Astrocyte (in vitro differentiated cells and primary cell): ENCODE measurements around the gene OR4K17.

Experiments
- CTCF ChIP-seq: IDR thresholded peaks from 2 replicates; pipeline ENCODE4 v1.5.1; 2011; ENCODE audit warnings: low read depth, mild to moderate bottlenecking, inconsistent platforms, low read length, moderate library complexity; ENCODE audit not compliant: insufficient read depth
- EZH2 ChIP-seq: IDR thresholded peaks from 2 replicates; pipeline ENCODE4 v1.6.1; 2012; ENCODE audit warnings: mild to moderate bottlenecking, low read length, inconsistent platforms; ENCODE audit not compliant: insufficient read depth

- TF ChIP-seq CTCF (no peak), EZH2 (no peak)
Measured at GRCh38 chr14:20110438-20110837, at the start of gene OR4K17.
